Measurements from ENCODE around the gene ALDH7A1.
"Not testable (repeated sequence)": the region's sequence is repeated elsewhere in the genome, so short reads cannot be mapped to it uniquely, and the experiment has no call there.

ALDH7A1 gene

DNA sequence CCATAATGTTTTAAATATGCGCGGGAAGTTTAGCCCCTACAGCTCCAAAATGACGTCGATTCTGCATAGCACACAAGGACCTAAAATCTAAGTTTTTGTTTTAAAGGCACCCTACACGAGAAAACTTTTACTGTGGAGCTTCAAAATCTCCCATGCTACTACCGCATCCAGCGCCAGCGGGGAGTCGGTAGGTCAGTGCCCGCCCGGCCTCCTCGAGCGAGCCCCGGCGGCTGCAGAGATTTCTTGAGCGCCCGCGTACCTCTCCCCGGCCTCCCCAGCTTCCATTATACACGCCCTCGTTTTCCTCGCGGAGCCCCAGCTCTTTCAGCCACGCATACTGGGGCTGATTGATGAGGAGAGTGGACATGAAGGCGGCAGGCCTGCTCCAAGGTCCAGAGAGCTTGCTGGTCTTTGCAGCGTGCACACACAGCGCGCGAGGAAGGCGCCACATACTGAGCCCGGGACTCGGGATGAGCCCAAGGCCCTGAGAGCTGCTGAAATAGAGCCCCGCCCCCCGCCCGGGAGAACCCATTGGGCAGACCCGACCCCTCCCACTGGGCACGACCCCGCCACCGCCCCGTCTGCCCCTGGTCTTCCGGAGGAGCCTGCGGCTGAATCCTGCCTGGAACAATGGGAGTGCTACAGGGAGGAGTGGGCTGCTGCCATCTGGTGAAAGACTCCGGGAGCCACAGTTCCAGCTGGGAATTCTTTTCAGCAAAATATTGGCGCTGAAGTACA lies at the start of gene ALDH7A1:
Gene ALDH7A1, minus strand, starts transcription at position 472 of the 738 bp plus-strand sequence. Its CDS starts 21 bp downstream, at position 451.
- DNase-seq (ENCODE audit: low read depth, low spot score), result no peak

DNA sequence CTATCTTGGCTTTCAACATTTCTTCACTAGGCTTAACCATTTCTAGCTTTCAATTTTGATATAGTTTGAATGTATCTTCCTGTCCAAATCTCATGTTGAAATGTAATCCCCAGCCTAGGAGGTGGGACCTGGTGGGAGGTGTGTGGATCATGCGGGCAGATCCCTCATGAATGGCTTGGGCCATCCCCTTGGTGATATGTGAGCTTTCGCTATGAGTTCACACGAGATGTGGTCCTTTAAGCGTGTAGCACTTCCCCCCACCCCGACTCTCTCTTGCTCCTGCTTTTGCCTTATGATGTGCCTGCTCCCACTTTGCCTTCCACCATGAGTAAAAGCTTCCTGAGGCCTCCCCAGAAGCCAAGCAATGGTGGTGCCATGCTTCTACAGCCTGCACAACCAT lies 46.4 kb upstream of the ALDH7A1 start:
- no peak for DNase-seq (ENCODE audit: low read depth, low spot score)

DNA sequence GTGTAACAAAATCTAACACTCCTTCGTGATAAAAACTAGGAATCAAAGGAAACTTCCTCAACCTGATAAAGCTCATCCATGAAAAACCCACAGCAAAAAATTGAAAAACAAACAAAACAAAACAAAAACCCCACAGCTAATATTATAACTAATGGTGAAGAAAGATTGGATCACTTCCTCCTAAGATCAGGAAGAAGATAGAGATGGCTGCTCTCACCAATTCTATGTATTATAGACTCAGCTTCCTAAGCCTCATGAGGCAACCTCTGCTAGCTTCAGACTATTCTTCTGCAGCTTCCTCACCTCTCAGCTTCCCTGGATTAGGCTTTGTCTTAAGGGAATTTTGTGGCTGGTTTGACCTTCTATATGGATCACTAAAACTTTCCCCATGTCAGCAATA lies 45.8 kb upstream of the ALDH7A1 start:
- DNase-seq (ENCODE audit: low read depth, low spot score), result no peak

DNA sequence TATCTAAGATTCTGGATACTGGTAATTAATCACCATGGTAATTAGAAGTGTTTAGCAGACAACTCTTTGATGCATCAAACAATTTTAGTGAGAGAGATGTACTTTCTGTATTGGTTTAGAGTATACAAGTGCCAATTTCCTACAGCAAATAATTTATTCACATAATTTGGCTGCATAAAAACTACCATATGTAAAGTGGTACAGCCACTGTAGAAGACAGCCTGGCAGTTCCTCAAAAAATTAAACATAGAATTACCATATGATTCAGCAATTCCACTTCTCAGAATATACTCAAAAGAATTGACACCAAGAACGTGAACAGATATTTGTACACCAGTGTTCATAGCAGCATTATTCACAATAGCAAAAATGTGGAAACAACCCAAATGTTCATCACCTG lies 41.9 kb upstream of the ALDH7A1 start:
- DNase-seq (ENCODE audit: low read depth, low spot score), result no peak

DNA sequence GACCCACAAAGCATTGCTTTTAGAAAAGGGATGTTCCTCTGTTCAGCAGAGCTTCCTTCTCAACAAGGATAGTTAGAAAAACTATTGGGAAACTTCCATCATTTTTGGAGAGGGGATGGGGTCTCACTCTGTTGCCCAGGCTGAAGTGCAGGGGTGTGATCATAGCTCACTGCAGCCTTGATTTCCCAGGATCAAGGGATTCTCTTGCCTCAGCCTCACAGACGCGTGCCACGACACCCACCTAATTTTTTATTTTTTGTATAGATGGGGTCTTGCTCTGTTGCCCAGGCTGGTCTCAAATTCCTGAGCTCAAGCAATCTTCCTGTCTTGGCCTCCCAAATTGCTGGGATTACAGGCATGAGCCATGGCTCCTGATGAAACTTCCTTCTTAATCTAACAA lies 40.6 kb upstream of the ALDH7A1 start:
- no peak for DNase-seq (ENCODE audit: low read depth, low spot score)

DNA sequence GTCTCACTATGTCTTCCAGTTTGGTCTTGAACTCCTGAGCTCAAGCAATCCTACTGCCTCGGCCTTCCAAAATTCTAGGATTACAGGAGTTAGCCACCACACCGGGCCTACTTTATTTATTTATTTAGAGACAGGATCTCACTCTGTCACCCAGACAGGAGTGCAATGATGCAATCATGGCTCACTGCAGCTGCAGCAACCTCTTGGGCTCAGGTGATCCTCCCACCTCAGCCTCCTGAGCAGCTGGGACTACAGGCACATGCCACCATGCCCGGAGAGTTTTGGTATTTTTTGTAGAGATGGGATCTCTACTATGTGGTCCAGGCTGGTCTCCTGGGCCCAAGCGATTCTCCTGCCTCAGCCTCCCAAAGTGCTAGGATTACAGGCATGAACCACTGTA lies 38.5 kb upstream of the ALDH7A1 start:
- no peak for DNase-seq (ENCODE audit: low read depth, low spot score)

DNA sequence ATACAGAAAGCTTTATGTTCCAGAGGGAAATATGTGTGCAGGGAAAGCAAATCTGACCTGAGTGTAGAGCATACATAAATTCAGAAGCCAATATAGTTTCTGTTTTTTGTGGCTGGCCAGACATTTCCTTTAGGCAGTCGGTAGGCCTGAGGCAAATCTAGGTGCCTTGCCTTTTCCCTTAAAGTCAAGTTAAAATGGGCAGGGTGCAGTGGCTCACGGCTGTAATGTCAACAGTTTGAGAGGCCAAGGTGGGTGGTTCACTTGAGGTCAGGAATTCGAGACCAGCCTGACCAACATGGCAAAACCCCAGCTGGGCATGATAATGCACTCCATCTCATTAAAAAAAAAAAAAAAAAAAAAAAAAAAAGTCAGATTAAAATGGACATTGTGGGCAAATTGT lies 36.9 kb upstream of the ALDH7A1 start:
- no peak for DNase-seq (ENCODE audit: low read depth, low spot score)

DNA sequence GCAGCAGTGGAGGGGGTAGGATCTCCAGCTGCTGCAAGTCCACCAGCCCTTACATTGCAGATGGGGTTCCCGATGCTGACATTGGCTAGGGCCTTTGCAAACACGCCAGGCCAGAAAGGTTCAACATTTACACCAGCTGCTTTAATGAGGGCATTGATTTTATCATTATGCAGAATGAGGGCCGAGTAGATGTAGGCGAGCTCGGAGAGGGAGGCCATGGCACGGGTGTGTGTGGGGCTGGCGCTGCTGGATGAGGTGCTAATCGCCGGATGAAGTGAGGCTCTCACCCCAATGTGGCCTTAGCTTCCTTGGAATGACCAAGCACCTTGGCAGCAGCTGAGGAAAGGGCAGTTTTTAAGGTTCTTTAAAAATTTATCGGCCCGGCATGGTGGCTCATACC lies 33.1 kb upstream of the ALDH7A1 start:
- no peak for DNase-seq (ENCODE audit: low read depth, low spot score)

DNA sequence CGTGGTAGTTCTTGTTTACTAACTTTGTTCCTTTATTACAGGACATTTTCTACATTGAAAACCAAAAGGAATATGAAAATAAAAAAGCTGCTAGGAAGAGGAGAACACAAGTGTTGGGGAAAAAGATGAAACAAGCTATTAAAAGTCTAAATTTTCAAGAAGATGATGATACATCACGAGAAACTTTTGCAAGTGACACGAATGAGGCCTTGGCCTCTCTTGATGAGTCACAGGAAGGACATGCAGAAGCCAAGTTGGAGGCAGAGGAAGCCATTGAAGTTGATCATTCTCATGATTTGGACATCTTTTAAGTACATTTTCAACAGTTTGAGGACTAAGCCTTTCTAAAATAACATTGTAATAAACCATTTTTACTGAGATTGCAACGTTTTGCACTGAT lies 29.5 kb upstream of the ALDH7A1 start:
- no peak for DNase-seq (ENCODE audit: low read depth, low spot score)

DNA sequence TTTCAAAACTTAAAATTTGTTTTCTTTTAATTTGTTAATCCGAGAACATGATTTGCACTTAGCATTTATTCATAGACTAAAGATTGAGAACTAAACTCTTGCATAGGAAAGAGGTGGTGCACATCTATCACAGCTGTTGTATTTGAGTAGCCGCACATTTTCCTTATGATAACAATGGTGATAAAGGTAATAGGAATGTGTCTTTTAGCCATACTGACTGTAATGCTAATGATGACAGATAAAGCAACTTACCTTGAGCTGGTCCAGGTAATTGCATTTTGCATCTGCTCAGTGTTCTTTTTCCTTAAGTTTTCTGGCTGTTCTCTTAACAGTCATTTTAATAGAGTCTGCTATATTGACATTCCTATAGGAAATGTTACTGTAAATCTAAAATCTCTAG lies 24.8 kb upstream of the ALDH7A1 start:
- no peak for DNase-seq (ENCODE audit: low read depth, low spot score)

DNA sequence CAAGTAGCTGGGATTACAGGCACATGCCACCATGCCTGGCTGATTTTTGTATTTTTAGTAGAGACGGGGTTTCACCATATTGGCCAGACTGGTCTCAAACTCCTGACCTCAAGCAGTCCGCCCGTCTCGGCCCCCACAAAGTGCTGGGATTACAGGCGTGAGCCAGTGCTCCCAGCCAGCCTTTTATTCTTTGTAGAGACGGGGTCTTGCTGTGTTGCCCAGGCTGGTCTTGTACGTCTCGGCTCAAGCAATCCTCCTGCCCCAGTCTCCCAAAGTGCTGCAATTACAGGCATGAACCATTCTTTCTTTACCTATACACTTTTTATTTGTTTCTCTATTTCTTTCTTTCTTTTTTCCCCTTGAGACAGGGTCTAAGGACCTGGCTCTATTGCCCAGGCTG lies 22.6 kb upstream of the ALDH7A1 start:
- DNase-seq (ENCODE audit: low read depth, low spot score), result not testable (repeated sequence)

DNA sequence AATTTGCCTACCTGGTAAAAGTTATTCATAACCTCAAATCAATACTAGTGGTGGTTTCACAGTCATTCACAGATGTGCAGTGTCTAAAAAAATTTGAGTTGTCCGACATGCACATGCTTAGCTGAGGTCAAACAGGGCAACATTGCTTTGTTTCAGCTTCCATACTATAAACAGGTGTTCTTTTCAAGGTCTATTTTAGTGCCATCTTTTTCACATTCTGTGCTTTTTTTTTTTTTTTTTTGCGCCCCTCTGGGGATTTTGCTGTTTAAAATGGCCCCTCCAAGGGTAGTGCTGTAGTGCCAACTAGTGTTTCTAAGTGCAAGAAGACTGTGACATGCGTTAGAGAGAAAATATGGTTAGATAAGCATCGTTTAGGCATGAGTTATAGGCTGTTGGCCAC lies 20.3 kb upstream of the ALDH7A1 start:
- DNase-seq (ENCODE audit: low read depth, low spot score), result no peak

DNA sequence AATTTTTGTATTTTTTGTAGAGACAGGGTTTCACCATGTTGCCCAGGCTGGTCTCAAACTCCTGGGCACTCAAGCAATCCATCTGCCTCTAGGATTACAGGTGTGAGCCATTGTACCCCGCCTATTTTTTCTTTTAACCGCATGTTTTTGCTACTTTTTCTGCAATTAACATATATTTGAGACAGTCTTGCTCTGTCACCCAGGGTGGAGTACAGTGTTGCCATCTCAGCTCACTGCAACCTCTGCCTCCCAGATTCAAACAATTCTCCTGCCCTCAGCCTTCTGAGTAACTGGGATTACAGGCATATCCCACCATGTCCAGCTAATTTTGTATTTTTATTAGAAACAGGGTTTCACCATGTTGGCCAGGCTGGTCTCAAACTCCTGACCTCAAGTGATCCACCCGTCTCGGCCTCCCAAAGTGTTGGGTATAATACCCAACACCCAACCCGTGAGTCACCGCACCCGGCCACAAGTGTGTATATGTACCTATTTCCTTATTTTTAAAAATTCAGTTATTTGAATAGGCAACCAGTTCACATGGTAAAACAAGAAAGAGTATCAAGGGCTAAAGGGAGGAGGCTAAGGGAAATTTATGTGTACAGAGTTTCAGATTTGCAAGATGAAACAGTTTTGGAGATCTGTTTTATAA lies 19.0 kb upstream of the ALDH7A1 start:
- DNase-seq (ENCODE audit: low read depth, low spot score), result no peak

DNA sequence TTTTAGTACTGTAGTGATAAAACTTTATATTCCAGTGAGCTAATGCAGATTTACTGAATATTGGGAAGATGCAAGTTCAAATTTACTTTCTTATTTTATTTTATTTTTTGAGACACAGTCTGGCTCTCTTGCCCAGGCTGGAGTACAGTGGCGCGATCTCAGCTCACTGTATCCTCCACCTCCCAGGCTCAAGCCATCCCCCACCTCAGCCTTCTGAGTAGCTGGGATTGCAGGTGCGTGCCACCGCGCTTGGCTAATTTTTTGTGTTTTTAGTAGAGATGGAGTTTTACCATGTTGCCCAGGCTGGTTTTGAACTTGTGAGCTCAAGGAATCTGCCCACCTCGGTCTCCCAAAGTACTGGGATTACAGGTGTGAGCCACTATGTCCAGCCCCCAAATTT lies 15.6 kb upstream of the ALDH7A1 start:
- no peak for DNase-seq (ENCODE audit: low read depth, low spot score)

DNA sequence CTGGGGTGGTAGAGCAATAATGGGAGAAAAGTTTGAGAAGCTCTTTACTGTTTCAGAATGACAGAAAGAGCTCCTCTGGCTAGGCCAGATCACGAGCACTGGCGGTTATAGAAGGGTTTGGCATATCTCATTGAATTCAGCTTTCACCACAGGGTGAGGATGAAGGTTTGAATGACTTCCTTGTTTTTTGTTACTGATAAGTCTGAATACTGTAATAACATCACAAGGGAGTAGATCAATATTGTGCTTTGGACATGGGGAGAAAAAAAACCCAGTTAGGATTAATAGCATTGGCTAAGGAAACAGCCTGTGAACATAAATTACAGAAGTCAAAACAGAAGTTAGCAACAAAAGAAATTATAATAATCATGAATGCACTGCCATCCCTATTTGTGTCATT lies 15.1 kb upstream of the ALDH7A1 start:
- no peak for DNase-seq (ENCODE audit: low read depth, low spot score)

DNA sequence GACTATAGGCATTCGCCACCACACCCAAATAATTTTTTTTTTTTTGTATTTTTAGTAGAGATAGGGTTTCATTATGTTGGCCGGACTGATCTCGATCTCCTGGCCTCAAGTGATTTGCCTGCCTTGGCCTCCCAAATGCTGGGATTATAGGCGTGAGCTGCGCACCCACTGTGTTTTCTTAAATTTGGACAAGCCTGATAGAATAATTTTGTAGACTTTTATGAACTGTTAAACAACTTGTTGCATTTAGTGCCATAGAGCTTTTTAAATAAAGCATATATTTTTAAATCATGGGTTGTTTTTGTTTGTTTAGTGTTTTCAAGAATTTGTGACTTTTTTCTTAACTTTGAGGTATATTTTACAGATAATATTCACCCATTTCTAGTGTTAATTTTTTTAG lies 10.5 kb upstream of the ALDH7A1 start:
- DNase-seq (ENCODE audit: low read depth, low spot score), result no peak

DNA sequence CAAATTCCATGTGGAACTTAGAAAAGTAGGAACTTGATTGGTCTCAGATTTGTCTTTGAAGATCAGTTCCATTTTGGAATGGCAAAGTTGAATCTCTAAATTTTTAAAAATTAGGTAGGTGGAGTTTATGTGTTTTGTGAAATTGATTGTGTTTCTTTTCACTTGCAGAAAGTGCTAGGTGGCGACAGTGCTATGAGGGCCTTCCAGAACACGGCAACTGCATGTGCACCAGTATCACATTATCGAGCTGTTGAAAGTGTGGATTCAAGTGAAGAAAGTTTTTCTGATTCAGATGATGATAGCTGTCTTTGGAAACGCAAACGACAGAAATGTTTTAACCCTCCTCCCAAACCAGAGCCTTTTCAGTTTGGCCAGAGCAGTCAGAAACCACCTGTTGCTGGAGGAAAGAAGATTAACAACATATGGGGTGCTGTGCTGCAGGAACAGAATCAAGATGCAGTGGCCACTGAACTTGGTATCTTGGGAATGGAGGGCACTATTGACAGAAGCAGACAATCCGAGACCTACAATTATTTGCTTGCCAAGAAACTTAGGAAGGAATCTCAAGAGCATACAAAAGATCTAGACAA lies 8.5 kb upstream of the ALDH7A1 start:
- no peak for DNase-seq (ENCODE audit: low read depth, low spot score)

DNA sequence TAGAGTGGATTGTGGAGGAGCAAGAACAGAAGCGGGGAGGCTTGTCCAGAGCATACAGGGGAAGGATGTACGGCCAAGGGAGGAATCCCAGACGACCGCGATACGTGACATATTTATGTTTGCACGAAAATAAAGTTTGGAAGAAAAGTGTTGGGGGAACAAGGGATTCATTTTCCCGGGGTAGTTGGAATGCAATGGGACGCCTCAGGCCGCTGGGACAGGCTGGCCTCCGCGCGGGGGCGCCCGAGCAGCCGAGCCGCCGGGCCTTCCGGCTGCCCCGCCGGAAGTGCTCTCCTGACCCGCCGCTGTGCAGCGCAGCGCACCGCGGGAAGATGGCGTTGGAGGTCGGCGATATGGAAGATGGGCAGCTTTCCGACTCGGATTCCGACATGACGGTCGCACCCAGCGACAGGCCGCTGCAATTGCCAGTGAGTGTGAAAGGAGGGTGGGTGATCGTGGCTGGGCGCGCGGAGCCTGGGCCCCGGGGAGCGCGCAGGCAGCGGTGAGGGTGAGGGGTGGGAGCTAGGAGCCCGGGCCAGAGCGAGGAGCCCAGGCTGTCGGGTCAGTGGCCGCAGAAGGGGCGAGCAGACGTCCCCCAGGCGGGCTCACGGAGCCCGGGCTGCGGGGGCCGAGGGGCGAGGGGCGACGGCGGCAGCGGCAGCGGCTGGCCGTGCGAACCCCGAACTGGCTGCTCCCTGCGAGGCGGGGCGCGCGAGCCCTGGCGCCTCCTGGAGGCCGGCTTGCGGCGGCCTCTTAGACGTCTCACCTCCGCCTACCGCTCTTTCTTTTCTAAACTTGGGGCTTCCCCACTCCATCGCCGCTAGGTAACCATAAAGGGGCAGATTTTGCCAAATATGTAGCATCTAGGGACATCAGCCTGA lies 5.9 kb upstream of the ALDH7A1 start, which contains the start of gene PHAX:
Gene PHAX, plus strand, starts transcription at position 317 of the 881 bp plus-strand sequence. Its CDS starts 16 bp downstream, at position 333.
- peak; percentile 44 for DNase-seq (ENCODE audit: low read depth, low spot score)

DNA sequence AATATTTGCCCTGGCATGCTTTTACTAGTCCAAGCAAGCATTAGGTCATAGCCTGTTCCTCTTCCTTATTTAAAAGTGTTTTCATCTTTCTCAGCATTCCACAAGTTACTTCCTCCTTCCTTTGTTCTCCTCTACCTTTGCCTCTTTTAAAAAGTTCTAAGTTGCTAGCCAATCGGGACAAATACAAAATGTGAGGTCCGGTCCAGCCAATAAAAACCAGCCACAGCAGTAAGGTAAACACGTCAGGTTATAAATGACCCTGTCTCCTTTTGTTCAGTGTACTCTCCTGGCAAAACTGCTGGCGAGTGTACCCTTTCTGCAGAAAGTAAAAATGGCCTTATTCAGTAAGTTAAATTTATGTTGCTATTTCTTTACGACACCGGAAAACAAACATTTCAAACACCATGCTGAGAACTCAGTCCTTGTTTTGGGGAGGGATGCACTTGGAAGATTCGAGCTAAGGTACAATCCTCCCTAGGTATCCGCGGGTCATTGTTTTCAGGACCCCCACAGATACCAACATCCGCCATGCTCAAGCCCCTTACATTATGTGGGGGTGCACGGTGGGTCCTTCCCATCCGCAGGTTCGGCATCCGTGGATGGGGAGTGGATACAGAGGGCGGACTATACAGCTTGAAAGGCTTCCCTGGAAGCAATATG lies 5.1 kb upstream of the ALDH7A1 start:
- not testable (repeated sequence) for DNase-seq (ENCODE audit: low read depth, low spot score)

DNA sequence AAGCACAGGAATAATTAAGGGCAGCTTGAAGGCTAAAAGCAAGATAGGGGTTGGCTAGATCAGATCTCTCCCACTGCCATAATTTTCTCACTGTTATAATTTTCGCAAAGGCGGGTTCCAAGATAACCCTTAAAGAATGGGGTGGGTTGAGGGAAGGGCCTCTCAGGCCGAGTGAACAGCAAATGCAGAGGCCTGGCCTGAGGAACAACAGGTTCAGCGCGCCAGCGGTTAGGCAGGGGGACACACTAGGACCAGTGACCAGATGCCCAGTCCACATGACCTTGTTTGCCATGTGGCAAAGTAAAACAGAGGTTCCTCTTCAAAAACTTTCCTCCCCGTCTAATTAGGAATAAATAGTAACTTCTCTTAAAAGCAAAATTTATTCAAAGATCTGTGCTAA lies 4.5 kb upstream of the ALDH7A1 start:
- DNase-seq (ENCODE audit: low read depth, low spot score), result no peak

DNA sequence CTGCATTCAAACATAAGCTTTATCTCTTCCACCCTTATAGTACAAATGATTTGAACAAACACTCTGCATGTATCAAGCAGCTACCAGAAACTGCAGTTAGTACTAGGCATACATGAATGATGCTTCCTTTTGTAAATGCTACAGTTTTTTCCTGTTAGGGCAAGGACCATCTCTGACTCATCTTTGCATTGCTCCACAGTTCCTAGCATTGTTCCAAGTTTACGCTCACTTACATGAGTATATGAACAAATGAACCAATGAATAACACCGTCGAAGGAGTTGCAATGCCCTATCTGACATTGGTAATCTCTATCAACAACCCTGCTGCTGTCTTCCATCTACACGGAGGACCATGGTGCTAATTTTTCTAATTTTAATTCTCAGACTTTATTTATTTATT lies 2.1 kb upstream of the ALDH7A1 start:
- no peak for DNase-seq (ENCODE audit: low read depth, low spot score)

Measured in activated CD4-positive, CD25-positive, alpha-beta regulatory T cell treated with anti-CD3 and anti-CD28 coated beads, Interleukin-2, amount 50 U/mL, for 16 hours (primary cell).